GM19455 (cell line): ENCODE results near the gene SPINK8.
"Not testable (repeated sequence)": the region's sequence is repeated elsewhere in the genome, so short reads cannot be mapped to it uniquely, and the experiment has no call there.

Experiments used
- ATAC-seq: cut with Tn5 transposase; IDR thresholded peaks from one replicate; pipeline ENCODE4 v1.9.1; 2021; ENCODE audit not compliant: unreplicated experiment

SPINK8 gene

DNA sequence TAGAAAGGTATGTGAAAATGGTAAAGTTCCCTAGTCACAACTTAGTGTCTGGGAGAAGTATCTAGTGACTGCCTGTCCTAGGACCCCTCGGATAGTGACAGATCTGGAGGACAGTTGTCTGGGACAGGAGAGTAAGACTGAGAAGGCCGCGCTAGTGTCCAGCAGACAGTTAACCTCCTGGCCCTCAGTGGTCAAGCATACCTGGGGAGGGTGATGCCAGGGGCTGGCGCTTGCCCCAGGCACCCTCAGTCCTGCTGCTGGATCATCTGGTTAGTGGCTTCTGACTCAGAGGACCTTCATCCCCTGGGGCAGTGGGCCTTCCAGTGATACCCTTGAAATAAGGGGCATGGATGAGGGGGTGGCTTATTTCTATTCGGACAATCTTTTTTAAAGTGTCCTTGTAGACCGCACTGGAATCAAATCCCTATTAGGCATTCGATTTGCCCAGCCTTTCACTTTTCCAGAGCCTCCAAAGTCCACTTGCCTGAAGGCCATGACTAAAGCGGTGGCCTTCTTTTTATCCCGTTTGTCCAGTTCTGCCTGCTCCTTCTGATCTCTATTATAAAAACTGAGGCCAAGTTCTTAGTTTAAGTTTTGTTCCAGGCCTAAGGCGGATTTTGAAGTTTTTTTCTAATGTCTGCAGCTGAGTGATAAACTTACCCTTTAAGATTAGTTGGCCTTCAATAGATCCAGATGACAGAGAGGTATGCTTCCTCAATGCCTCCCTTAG, 1.6 kb downstream of the SPINK8 start:
- ATAC-seq, result not testable (repeated sequence)

DNA sequence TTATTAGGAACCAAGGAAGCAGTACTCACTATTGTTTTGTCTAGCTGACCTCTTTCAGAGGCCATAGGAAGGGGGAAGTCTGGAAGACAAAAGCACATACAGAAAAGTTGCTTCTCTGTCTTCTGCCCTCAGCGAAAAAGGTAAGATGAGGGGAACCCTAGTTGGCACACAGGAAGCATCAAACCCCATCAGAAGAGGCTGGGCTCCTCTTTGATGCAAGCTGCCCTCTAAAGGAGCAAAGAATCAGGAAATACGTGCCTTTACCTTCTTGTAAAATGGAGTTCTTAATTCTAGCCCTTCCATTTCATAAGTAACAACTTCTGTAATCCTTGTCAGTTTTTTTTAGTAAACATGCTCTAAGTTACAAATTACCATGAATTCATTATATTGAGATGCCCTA, 12.5 kb downstream of the SPINK8 start:
- ATAC-seq, result no peak

DNA sequence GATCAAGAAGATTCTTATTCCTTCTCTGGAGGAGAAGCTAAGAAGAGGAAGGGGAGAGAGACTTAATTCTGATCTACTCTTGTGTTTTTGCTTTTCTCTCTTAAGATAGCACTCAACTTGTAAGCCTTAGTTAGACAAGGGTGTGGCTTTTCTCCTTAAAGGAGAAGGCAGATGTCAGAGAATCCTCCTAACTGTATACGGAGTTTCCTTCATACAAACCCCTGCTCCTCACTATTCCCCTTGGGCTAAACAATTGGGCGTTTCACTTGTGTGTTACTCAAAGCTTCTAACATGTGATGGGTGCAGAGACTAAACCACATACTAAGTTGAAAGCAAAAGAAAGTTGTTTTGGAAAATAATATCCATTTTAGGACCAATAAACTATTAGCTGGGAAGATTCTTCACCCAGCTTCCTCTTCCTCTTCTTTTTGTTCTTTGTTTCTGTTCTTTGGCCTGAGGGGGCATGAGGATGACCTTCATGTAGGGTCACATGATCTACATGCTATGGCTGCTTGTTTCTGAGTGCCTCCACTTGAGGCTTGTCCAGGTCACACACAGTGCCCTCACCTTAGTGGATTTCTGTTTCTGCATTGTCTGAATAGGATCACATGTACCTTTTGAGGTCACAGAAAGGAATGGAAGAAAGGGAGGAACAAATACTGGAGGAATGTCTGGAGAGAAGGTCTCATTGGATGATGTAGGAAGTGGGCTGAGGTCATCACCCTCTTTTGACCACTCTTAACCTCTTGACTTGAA, 14.6 kb downstream of the SPINK8 start:
- no peak for ATAC-seq

DNA sequence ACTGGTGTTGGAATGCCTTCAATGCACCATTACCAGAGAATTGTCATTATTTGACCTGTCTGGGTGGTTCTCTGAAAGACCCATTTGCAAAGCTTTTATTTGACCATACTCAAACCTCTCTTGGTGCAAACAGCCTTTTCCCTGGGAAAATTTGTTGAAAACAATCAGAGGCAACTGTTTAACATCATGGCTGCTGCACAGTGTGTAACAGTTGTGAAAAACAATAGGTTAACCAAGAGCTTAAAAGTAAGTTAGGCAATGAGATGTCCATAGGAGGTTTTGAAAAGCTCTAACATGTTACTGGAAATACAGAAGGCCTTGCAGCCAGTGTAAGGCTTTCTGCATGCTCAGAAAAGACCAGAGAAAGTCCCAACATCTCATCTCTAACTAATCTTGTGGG, 18.9 kb downstream of the SPINK8 start:
- no peak for ATAC-seq

DNA sequence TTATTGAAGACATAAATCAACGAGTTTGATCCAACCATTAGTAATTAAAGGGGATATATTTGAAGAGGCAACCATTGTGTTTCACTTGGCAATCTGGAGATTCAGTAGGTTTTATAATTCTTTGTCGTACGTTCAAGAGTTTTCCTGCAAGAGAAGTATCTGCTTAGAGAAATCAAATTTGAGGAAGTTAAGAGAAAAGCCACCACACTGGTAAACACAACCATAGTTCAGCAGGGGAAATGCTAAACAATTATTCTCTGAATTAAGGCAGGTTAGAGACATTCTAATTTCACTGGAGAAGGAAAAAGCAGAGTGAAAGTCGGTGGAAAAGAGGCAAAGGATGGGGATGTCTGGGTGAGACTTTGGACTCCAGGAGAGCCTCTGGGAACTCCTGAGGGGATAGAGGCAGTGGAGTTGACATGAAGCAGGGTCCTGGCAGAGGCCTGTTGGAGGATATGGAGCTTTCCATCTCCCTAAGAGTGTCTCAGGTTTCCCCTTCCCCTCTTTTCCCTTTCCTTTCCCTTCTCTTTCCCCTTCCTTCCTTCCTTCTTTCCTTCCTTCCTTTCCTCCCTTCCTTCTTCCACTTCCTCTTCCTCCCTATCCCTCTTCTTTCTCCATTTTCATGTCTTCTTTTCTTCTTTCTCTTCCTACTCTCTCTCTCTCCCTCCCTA, 26.5 kb downstream of the SPINK8 start:
- ATAC-seq, result no peak

DNA sequence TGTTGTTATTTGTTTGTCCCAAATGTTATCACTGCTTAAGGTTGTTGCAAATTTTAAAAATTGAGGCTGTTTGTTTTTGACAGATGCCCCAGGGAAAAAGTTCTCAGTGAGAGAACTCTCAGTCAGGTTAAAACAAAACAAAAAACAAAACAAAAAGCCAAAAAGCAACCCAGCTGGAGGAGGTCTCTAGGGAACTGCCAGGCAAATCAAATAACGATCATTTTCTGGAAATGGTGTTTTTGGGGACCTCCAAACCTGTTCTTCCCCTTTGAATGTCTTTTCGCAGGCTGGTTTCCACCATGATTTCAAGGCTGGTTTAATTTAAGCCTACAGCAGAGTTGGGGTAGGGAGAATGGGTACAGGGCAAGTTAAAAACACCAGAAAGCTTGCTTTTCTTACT, 27.2 kb downstream of the SPINK8 start:
- ATAC-seq, result no peak

DNA sequence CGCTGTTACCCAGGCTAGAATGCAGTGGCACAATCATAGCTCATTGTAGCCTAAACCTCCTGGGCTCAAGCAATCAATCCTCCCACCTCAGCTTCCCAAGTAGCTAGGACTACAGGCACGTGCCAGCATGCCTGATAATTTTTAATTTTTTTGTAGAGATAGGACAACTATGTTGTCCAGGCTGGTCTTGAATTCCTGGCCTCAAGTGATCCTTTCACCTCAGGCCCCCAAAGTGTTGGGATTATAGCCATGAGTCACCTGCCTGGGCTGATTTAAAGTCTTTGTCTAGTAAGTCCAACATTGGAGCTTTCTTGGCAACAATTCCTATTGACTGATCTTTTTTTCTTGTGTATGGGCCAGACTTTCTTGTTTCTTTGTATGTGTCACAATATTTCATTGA, 28.1 kb downstream of the SPINK8 start:
- ATAC-seq, result no peak

DNA sequence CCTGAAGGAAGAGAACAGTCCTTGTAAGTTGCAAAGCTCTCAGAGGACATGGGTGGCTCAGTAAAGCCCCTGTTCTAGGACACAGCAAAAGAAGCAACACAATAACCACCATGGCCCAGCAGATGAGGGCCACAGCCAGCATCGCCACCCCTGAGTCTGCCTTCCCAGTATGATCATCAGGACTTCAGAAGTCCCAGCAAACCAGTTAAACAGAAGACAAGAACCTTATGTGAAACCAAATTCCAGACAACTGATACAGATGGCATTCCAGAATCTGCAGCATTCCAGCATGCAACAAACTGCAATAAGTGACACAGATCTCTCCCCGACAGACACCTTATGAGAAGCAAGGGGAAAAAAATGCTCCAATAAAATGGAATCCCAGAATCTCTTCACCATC, 30.4 kb downstream of the SPINK8 start:
- ATAC-seq, result no peak

DNA sequence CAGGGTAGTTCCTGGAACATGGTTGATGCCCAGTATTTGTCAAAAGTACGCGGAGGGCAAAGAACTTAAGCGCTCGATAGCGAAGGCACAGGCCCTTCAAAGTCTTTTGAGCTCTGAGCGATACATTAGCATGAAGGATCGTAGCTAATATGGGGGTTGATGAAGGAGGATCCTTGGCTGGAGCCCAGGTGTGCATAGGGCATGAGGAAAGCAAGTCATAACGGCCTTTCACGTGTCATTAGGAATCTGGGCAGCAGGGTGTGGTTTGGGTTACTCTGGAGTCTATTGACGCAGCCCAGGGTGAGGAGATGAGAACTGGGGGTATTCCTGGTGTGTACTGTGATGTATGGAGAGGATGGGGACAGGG, 31.7 kb downstream of the SPINK8 start:
- ATAC-seq, result peak; percentile 3

DNA sequence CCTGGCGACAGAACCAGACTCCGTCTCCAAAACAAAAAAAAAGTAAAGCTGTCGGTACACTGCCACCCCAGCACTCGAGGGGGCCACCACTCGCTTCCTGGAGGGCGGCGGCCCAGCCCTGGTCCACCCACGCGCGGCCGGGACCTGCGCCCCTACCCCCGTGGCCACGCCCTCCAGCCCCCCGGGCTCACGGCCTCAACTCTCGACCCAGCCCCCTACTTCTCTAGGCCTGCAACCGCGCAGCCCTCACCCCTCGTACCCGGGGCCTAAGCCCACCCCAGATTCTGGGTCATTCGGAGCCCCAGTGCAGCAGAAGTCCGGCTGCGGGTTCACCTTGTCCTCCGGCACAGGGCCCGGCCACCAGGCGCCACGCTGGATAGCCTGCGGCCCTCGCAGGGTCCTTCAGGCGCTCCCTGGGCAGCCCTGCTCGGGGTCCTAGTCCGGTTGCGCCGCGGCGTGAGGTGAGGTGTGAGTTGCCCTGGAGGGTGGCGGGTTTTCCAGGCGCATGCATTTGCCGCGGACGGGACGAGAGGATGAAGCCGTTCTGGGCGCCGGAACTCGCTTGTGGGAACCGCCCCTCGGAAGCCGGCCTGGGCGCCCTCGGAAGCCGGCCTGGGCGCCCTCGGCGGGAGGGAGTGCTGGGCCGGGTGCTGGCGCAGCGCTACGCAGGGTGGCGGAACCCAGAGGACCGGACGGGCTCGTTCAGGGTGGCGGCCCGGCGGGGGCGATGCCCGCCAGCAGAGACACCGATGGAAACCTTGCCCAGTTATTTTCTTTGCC, 32.3 kb downstream of the SPINK8 start, which contains the start of gene NME6:
Gene NME6 (minus strand): TSS at position 348 of the 780 bp plus-strand sequence.
- peak; percentile 81 for ATAC-seq

DNA sequence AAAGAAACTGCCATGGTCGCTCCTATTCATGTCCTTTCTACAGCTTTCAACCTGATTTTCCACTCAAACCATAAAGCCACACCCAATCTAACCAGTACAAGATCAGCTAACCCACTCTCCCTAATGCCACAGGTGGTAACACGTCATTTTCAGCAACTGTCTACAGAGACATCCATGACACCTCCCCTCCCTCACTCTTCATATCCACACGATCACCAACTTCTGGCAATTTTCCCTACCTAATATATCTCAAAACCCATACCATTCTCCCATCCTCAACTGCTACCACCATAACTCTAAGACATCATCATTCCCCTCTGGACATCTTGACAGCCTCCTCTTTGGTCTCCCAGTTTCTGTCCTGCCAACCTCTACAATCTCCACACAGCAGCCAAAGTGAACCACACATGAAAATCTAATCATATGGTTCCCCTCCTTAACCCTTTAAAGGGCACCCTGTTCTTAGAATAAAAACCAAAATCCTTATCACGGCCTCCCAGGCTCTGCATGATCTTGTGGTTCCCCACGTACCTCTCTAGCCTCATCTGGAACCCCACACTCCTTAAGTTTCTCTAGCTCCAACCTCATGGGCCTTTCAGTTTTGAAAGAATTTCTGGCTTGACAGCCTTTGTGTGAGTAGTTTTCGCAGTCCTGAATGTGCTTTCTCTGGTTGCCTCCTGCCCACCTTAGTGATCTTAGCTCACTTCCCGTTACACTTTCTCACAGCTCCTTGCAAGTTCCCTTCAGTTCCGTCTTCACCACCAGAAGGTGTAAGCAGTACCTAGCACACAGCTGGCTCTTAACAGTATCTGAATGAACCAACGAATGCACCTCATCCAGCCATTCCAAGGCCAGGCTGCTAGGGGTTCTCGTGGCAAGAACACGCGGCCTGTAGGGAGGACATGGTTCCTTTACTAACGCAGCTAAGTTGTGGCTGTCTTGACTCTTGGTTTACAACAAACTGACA, 33.4 kb downstream of the SPINK8 start:
- no peak for ATAC-seq

DNA sequence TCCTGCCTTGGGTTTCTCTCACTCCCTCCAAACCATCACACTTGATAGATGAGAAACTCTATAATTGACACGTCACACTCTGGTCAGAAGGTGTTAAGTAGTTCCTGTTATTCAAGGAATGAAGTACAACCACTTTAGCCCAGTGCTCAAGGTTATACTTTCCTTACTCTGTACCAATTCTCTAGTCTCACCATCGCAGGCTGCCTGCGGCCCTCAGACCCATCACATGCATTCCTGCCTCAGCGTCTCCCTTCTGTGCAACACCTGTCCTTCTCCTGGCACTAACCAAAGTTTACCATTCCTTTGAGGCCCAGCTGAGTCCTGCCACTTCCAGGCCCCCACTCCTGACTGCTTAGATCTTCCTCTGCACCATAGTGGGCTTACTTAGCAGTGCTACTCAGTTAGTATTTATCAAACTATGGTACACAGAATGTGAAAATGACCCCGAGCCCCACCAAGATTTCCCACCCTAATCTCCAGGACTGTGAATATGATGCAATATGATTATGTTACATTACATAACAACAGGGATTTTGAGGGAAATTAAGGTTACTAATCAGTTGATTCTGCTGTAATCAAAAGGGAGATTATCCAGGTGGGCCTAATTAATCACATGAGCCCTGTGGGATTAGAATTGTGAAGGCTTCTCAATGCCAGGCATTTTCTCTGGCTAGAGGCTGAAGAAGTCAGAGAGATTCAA, 36.2 kb downstream of the SPINK8 start:
- ATAC-seq, result no peak

DNA sequence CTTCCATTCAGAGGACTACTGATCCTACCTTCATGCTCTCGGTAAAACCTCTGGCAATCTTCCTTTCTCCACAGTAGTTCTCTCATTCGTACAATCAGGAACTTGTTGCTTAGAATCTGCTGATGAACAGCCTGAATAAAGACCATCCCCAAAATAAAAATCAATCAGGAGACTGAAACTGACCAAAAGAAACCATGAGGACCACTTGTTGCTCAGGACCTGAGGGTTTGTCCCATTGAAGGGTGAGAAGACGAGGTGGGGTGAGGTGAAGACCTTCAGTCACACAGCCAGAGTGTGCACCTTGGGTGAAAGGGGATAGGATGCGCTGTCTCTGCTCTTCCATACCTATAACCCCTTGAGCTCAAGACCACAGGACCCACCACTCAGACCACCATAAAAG, 36.8 kb downstream of the SPINK8 start:
- ATAC-seq, result no peak

DNA sequence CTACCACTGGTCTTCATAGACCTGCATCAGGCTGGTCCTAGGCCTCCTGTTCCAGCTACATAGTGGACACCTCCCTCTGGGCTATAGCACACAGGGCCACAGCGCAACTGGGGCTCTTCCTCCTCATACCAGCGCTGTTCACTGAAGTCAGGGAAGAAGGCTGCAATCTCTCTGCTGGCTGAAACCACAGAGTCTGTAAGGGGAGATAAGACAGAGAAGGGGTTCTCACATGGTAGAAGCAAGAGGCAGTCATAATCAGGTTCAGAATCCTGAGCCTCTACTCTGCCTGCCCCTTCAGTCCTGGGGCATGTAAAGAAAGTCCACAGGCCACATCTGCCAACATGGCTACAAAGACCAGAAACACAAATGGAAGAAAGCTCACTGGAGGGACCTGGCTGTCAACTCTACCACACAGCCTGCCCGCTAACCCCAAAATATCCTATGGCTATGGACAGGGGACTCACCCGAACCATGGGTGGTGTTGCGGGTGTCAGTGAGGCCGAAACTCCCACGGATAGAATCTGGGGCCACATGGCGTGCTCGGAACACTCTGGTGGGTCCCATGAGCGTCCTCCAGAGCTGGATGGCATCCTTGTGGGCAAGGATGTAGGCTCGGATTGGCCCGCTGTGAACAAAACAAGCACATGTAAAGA, 38.7 kb downstream of the SPINK8 start:
- no peak for ATAC-seq

DNA sequence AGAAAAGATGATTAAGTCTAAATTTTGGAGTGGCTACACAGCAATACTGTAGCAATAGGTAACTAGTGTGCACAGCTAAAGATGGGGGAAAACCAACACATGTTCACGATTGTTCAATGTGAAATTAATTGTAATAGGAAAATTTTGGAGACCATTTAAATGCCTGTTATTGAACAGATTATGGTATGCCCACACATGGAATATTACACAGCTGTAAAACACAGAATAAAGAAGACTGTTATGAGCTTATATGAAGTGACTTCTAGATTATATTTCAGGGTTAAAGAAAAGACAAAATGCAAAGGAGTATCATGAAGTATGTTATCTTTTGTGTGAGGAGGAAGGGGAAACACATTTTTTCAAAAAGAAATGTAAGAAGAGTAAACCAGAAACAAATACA, 43.8 kb downstream of the SPINK8 start:
- no peak for ATAC-seq

DNA sequence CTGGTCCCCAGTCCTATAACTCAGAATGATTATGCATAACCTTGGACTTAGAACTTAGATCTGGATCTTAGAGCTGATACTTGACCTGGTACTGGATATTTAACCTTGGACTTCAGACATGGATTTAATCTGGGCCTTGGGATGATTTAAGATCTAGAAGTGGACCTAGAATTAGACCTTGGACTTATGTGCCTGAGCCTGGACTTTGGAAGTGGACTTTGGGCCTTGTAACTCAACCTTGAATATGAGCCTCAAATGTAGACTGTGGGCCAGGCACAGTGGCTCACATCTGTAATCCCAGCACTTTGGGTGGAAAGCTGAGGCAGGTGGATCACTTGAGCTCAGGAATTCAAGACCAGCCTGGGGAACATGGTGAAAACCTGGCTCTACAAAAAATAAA, 46.4 kb downstream of the SPINK8 start:
- ATAC-seq, result no peak

DNA sequence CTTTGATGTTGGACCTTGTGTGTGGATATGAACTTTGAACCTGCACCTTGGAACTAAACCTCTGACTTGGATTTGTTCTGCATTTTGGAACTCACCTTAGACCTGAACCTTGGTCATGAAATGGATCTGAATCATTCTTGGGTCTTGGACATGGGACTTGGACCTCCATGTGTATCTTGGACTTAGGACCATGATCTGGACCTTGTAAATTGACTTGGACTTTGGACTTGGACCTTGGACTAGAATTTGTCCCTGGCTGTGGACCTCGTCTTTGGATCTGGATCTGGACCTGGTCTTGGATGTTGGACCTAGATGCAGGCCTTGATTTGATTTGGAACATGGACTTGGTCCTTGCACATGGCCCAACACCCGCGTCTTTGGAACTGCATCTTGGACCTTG, 47.2 kb downstream of the SPINK8 start:
- ATAC-seq, result no peak

DNA sequence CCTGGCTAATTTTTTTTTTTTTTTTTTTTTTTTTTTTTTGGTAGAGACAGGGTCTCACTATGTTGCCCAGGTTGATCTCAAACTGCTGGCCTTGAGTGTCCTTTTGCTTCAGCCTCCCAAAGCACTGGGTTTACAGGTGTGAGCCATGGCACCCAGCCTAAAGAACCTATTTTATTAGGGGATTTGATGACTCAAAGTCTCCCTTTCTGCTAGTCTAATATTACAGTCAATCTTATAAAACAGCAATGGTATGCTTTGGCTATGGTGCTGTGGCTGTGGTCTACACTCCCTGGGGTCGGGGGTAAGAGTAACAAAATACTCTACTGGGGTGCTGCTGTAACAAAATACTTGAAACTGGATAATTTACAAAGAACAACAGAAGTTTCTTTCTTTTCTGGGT, 47.8 kb downstream of the SPINK8 start:
- no peak for ATAC-seq

DNA sequence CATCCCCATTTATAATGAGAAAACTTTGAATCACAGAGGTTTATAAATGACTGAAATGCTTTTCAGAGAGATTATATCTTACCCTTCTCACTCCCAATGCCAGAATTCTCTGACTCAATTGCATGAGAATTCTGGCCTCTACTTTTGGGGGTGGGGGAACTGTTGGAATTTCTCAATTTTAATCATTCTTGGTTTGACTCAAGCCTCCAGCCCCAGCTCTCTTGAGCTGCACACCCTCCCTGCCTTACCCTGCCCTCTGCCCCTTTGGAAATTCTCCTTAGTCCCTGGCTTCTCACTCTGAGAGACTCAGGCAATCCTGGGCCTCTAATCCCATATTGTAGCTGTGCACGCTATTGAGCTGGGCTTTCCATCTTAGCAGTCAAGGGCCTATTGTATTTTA, 48.3 kb downstream of the SPINK8 start:
- ATAC-seq, result no peak
